ENCODE results near the gene ZFR. TPM values are rescaled to one million over a fixed set of nuclear protein-coding genes. Genes with fewer than 3 reads are reported as not detected.

ZFR gene
- total RNA-seq, 1 experiment from 2014 or later, result 62.4 TPM

- no peak overlapping the region for H2AFZ ChIP-seq (ENCODE audit: low read length)
- no peak overlapping the region for H3K14ac ChIP-seq (ENCODE audit: insufficient read depth, low read length)
- H4K8ac ChIP-seq (replicated peaks; ENCODE audit: insufficient read length, low read depth, low read length), result no peak overlapping the region
- H3K27ac ChIP-seq (ENCODE audit: insufficient read length, low read depth, low read length), result no peak overlapping the region
- Mint-ChIP-seq H3K27me3 (ENCODE audit: low read depth) (peaks cover 24% of the 10 kb centered on the region), H3K9me3 (no peaks in the 10 kb centered on the region), H3K4me3 (peak overlapping the region in 1 of 2 experiments; percentile 47; a peak in 1 of 5 replicates), H3K4me1 (peaks cover 20 to 29% of the 10 kb centered on the region in 2 experiments), H3K27ac (no peak overlapping the region), H3K36me3 (ENCODE audit: insufficient read depth in 1 of 3, low read depth in 3 of 3) (peaks cover under 1 to 4% (median 1%) of the 10 kb centered on the region in 3 experiments; a peak in 4 of 7 replicates)
- H3K23ac ChIP-seq (ENCODE audit: insufficient read length, low read depth, low read length), result no peak overlapping the region
- H2BK15ac ChIP-seq (ENCODE audit: low read depth, low read length), result no peak overlapping the region
- no peak for DNase-seq
- no peak overlapping the region for H2BK12ac ChIP-seq (ENCODE audit: insufficient read length, low read depth, low read length)
- H2AK5ac ChIP-seq (ENCODE audit: insufficient read length, low read length), result no peak overlapping the region
- no peaks in the 10 kb centered on the region for H3K9me3 ChIP-seq (ENCODE audit: control insufficient read depth, low read depth, low read length)
- peaks cover 5% of the 10 kb centered on the region; the same call in 1 of the 2 replicates for H3K4me1 ChIP-seq (ENCODE audit: insufficient read depth, low read length)
- H2BK5ac ChIP-seq (ENCODE audit: insufficient read length, low read length), result no peak overlapping the region
- no peaks in the 10 kb centered on the region for H3K79me1 ChIP-seq (ENCODE audit: insufficient read depth, low read depth, low read length, poor library complexity, severe bottlenecking)
- H2BK20ac ChIP-seq (ENCODE audit: low read depth, low read length, poor library complexity, severe bottlenecking), result no peak overlapping the region
- peaks cover 11% of the 10 kb centered on the region; the same call in 1 of the 2 replicates for H3K79me2 ChIP-seq (ENCODE audit: insufficient read depth, low read length)
- H4K91ac ChIP-seq (ENCODE audit: insufficient read length, low read depth, low read length), result no peak overlapping the region
- peaks cover 7% of the 10 kb centered on the region; the same call in 1 of the 2 replicates for H3K27me3 ChIP-seq (ENCODE audit: insufficient read depth, low read length)
- H3K18ac ChIP-seq (ENCODE audit: insufficient read length, low read depth, low read length), result no peak overlapping the region
- TF ChIP-seq CTCF (conservative IDR thresholded peaks at IDR 0.05), result no peak
- WGBS (ENCODE audit: extremely low coverage, insufficient read length, low lambda C conversion rate), result no CpG with 5 or more reads among the region's 5 CpGs
- H3K9ac ChIP-seq (ENCODE audit: extremely low read depth, insufficient read length, low read length), result no peak overlapping the region
- H4K5ac ChIP-seq (ENCODE audit: insufficient read length, low read depth, low read length), result no peak overlapping the region
- H3T11ph ChIP-seq (ENCODE audit: low read length), result no peak overlapping the region
- H3K56ac ChIP-seq (ENCODE audit: insufficient read length, low read depth, low read length), result no peak overlapping the region
- H4K20me1 ChIP-seq (ENCODE audit: control insufficient read depth, insufficient read depth, insufficient read length), result no peaks in the 10 kb centered on the region
- peaks cover 11% of the 10 kb centered on the region for H3K23me2 ChIP-seq (ENCODE audit: insufficient read length, low read depth, low read length, poor library complexity, severe bottlenecking)
- no peak overlapping the region for H3K4ac ChIP-seq (ENCODE audit: low read depth, low read length)
- no peak overlapping the region for H2BK120ac ChIP-seq (ENCODE audit: low read depth, low read length, poor library complexity, severe bottlenecking)
- H3K4me2 ChIP-seq (ENCODE audit: insufficient read depth, insufficient read length, low read length), result no peak overlapping the region
Observed at GRCh38 chr5:32446630-32447029, 2.1 kb upstream of the ZFR start.
